MM.1S (cell line): ENCODE measurements around the gene TM7SF3.

Source experiments
- DNase-seq: peaks from one replicate; pipeline ENCODE4 v3.0.0-alpha.2; 2015
- H2AFZ ChIP-seq: fragments of 300-600 bp; sonication (generic); 2 replicates; pipeline ENCODE4 v1.6.0; 2016; ENCODE audit warnings: antibody characterized with exemption, low read length
- H3F3A ChIP-seq: fragments of 300-600 bp; sonication (generic); 2 replicates; pipeline ENCODE4 v1.6.1; 2016; ENCODE audit warnings: mild to moderate bottlenecking, antibody characterized with exemption, low read length, moderate library complexity, mixed read lengths; ENCODE audit not compliant: insufficient read depth
- H3K27ac ChIP-seq: fragments of 300-600 bp; sonication (generic); 2 replicates; pipeline ENCODE4 v1.5.1; 2016; ENCODE audit warnings: mild to moderate bottlenecking, low read length
- H3K27me3 ChIP-seq: fragments of 300-600 bp; sonication (generic); replicated peaks from 2 replicates; pipeline ENCODE4 v1.6.0; 2016; ENCODE audit warnings: low read length; ENCODE audit not compliant: insufficient read depth
- H3K36me3 ChIP-seq: fragments of 300-600 bp; sonication (generic); replicated peaks from 2 replicates; pipeline ENCODE4 v1.6.1; 2016; ENCODE audit warnings: mild to moderate bottlenecking, low read length, mixed read lengths; ENCODE audit not compliant: insufficient read depth
- H3K4me1 ChIP-seq: fragments of 300-600 bp; sonication (generic); 2 replicates; pipeline ENCODE4 v1.6.1; 2016; ENCODE audit warnings: low read length, mixed read lengths
- H3K4me2 ChIP-seq: fragments of 300-600 bp; sonication (generic); 2 replicates; pipeline ENCODE4 v1.6.0; 2016; ENCODE audit warnings: low read depth, low read length
- H3K4me3 ChIP-seq: fragments of 300-600 bp; sonication (generic); 2 replicates; pipeline ENCODE4 v1.5.1; 2016; ENCODE audit warnings: low read length, mixed read lengths
- H3K79me2 ChIP-seq: fragments of 300-600 bp; sonication (generic); 2 replicates; pipeline ENCODE4 v1.6.1; 2016; ENCODE audit warnings: mixed run types, low read length, mixed read lengths
- H3K9ac ChIP-seq: fragments of 300-600 bp; sonication (generic); 2 replicates; pipeline ENCODE4 v1.6.1; 2016; ENCODE audit warnings: low read length, mixed read lengths
- H3K9me2 ChIP-seq: fragments of 300-600 bp; sonication (generic); replicated peaks from 2 replicates; pipeline ENCODE4 v1.6.1; 2016; ENCODE audit warnings: mild to moderate bottlenecking, low read length, mixed read lengths; ENCODE audit not compliant: insufficient read depth
- H3K9me3 ChIP-seq: fragments of 300-600 bp; sonication (generic); replicated peaks from 2 replicates; pipeline ENCODE4 v1.6.1; 2016; ENCODE audit warnings: mild to moderate bottlenecking, low read length, mixed read lengths; ENCODE audit not compliant: insufficient read depth
- H4K20me1 ChIP-seq: fragments of 300-600 bp; sonication (generic); 2 replicates; pipeline ENCODE4 v1.6.1; 2016; ENCODE audit warnings: mild to moderate bottlenecking, low read length, moderate library complexity, mixed read lengths; ENCODE audit not compliant: insufficient read depth
- EZH2 ChIP-seq: fragments of 300-600 bp; sonication (generic); optimal IDR thresholded peaks from 2 replicates; pipeline ENCODE3; 2017; ENCODE audit warnings: low read depth, mild to moderate bottlenecking, antibody characterized with exemption, low read length, mixed read lengths
- EZH2phosphoT487 ChIP-seq: fragments of 300-600 bp; sonication (generic); IDR thresholded peaks from 2 replicates; pipeline ENCODE4 v1.6.1; 2018; ENCODE audit warnings: antibody characterized with exemption, low read length
- TF ChIP-seq, protein P1 (sequence below): fragments of 300-600 bp; sonication (generic); IDR thresholded peaks from 2 replicates; pipeline ENCODE4 v1.5.1; 2016; ENCODE audit warnings: antibody characterized with exemption, low read length, mixed read lengths

TM7SF3 gene

GRCh38 chr12:27014859-27015729, 910 bp upstream of the TM7SF3 start:
- H2AFZ ChIP-seq, result peak overlapping the region; percentile 85
- peak overlapping the region; percentile 58 for H3K4me3 ChIP-seq
- no peaks in the 10 kb centered on the region for H4K20me1 ChIP-seq
- peak overlapping the region; percentile 97 for H3K4me2 ChIP-seq
- no peaks in the 10 kb centered on the region for H3K36me3 ChIP-seq
- peak overlapping the region; percentile 95 for H3K27ac ChIP-seq
- H3K27me3 ChIP-seq, result no peaks in the 10 kb centered on the region
- no peaks in the 10 kb centered on the region for H3K9me2 ChIP-seq
- H3K9ac ChIP-seq, result peak overlapping the region; percentile 81
- TF ChIP-seq EZH2 (no peak), EZH2phosphoT487 (no peak)
- TF ChIP-seq, protein P1, sequence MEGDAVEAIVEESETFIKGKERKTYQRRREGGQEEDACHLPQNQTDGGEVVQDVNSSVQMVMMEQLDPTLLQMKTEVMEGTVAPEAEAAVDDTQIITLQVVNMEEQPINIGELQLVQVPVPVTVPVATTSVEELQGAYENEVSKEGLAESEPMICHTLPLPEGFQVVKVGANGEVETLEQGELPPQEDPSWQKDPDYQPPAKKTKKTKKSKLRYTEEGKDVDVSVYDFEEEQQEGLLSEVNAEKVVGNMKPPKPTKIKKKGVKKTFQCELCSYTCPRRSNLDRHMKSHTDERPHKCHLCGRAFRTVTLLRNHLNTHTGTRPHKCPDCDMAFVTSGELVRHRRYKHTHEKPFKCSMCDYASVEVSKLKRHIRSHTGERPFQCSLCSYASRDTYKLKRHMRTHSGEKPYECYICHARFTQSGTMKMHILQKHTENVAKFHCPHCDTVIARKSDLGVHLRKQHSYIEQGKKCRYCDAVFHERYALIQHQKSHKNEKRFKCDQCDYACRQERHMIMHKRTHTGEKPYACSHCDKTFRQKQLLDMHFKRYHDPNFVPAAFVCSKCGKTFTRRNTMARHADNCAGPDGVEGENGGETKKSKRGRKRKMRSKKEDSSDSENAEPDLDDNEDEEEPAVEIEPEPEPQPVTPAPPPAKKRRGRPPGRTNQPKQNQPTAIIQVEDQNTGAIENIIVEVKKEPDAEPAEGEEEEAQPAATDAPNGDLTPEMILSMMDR, result no peak
- H3K9me3 ChIP-seq, result no peaks in the 10 kb centered on the region
- H3K4me1 ChIP-seq, result peaks cover 23% of the 10 kb centered on the region
- peaks cover 13% of the 10 kb centered on the region for H3F3A ChIP-seq
- DNase-seq, result no peak
- peaks cover 28% of the 10 kb centered on the region for H3K79me2 ChIP-seq

DNA sequence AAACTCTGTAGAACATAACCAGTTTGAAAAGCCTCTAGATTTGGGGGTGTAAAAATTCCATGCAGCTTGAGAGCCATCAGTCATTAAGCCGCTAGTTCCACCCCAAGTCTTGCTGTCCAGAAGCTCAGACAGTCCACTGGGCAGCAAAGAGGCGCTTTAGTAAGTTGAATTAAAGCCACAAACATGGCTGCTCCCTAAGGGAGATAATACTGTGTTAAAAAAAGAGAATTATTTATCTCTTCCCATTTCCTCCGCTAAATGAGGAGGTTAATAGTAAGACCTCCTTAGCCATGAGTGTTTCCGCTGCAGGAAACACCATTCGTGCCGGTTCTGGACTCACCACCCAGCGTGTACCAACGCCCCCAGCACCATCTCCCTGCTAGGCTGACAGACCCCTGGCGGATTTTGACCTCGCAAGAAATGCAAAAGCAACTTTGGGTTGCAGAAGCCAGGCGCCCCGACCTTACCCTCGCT, 536 bp downstream of the TM7SF3 start:
- Histone ChIP-seq H3K79me2 (peaks cover 37% of the 10 kb centered on the region), H3K36me3 (no peaks in the 10 kb centered on the region), H3K4me3 (peak overlapping the region; percentile 91), H3K27me3 (no peaks in the 10 kb centered on the region), H3K4me2 (peak overlapping the region; percentile 96), H3K4me1 (peaks cover 23% of the 10 kb centered on the region), H3K27ac (peak overlapping the region; percentile 47; the same call in 1 of the 2 replicates), H3K9me3 (no peaks in the 10 kb centered on the region), H3K9me2 (no peaks in the 10 kb centered on the region), H3F3A (peaks cover 13% of the 10 kb centered on the region), H4K20me1 (no peaks in the 10 kb centered on the region), H3K9ac (peak overlapping the region; percentile 76), H2AFZ (peak overlapping the region; percentile 87)
- TF ChIP-seq, protein P1, result no peak
- TF ChIP-seq EZH2phosphoT487 (no peak), EZH2 (no peak)
- peak; percentile 12 for DNase-seq

DNA sequence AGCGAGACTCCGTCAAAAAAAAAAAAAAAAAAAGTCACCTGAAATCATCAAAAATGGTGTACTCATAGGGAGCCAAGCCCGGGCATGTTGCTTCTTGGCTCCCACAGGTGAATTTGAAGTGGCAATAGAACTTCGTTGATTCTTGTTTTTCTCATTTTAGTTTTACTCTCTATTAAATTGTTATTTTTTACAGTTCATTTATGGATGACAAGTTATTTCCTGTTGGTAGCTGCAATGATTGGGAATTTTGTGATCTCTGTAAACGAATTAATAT, 1.3 kb downstream of the TM7SF3 start:
- TF ChIP-seq EZH2, result no peak
- Histone ChIP-seq H3K79me2 (peaks cover 38% of the 10 kb centered on the region), H3K9me3 (no peaks in the 10 kb centered on the region), H3K9me2 (no peaks in the 10 kb centered on the region), H3F3A (peaks cover 13% of the 10 kb centered on the region), H4K20me1 (no peaks in the 10 kb centered on the region), H3K9ac (0 out of 2 replicates have a peak overlapping the region, but pooled peaks have one; percentile 76), H3K4me2 (peak overlapping the region; percentile 96), H3K4me1 (peaks cover 23% of the 10 kb centered on the region), H2AFZ (no peak overlapping the region), H3K27ac (no peak overlapping the region), H3K27me3 (no peaks in the 10 kb centered on the region), H3K36me3 (no peaks in the 10 kb centered on the region), H3K4me3 (peak overlapping the region; percentile 91; the same call in 1 of the 2 replicates)
- DNase-seq, result no peak
